HAP-1 (cell line): ENCODE results near the gene TTLL7.
"Not testable (repeated sequence)": the region's sequence is repeated elsewhere in the genome, so short reads cannot be mapped to it uniquely, and the experiment has no call there.

Source experiments
- DNase-seq, 2 experiments: peaks; one replicate each; pipeline ENCODE4 v3.0.0-alpha.2; 2016 to 2020; ENCODE audit warnings: low spot score in 2 of 2
- H3K27me3 ChIP-seq: fragments of 250-450 bp; sonication (Bioruptor Pico); 2 replicates; pipeline ENCODE4 v1.5.1; 2020; ENCODE audit warnings: low read depth, mild to moderate bottlenecking, moderate library complexity
- H3K36me3 ChIP-seq: fragments of 250-450 bp; sonication (Bioruptor Pico); replicated peaks from 2 replicates; pipeline ENCODE4 v1.5.1; 2020; ENCODE audit warnings: mild to moderate bottlenecking
- H3K4me1 ChIP-seq: fragments of 250-450 bp; sonication (Bioruptor Pico); 2 replicates; pipeline ENCODE4 v1.5.1; 2020; ENCODE audit warnings: mild to moderate bottlenecking
- H3K4me3 ChIP-seq: fragments of 250-450 bp; sonication (Bioruptor Pico); 2 replicates; pipeline ENCODE4 v1.5.1; 2020; ENCODE audit warnings: mild to moderate bottlenecking, moderate library complexity
- H3K9me3 ChIP-seq: fragments of 250-450 bp; sonication (Bioruptor Pico); 2 replicates; pipeline ENCODE4 v1.5.1; 2020; ENCODE audit warnings: mild to moderate bottlenecking, moderate library complexity
- in situ Hi-C: fragments of 300-500 bp; cut with MboI; formaldehyde crosslinking; loops from 3 replicates; pipeline ENCODE4 v1.14.3; 2020; ENCODE audit warnings: low sequenced_read_pairs, inconsistent platforms, mixed read lengths

The TTLL7 gene

GRCh38 chr1:83932693-83933092, 66.2 kb downstream of the TTLL7 start:
- in situ Hi-C loops, result no loop called here

GRCh38 chr1:83932281-83932680, 66.7 kb downstream of the TTLL7 start:
- H3K4me3 ChIP-seq, result no peak overlapping the region
- H3K9me3 ChIP-seq, result no peaks in the 10 kb centered on the region
- no peaks in the 10 kb centered on the region for H3K36me3 ChIP-seq
- peaks cover 18% of the 10 kb centered on the region for H3K4me1 ChIP-seq
- no peaks in the 10 kb centered on the region for H3K27me3 ChIP-seq
- DNase-seq, result no peak
- in situ Hi-C loops, result no loop called here

More at GRCh38 chr1:83932693-83933092, 66.2 kb downstream of the TTLL7 start:
- H3K4me1 ChIP-seq, result peaks cover 13% of the 10 kb centered on the region
- H3K36me3 ChIP-seq, result no peaks in the 10 kb centered on the region
- DNase-seq, result no peak
- no peaks in the 10 kb centered on the region for H3K27me3 ChIP-seq
- no peaks in the 10 kb centered on the region for H3K9me3 ChIP-seq
- no peak overlapping the region for H3K4me3 ChIP-seq

GRCh38 chr1:83931658-83932253, 67.2 kb downstream of the TTLL7 start:
- in situ Hi-C loops, result no loop called here
- peaks cover 21% of the 10 kb centered on the region for H3K4me1 ChIP-seq
- H3K27me3 ChIP-seq, result no peaks in the 10 kb centered on the region
- H3K9me3 ChIP-seq, result no peaks in the 10 kb centered on the region
- no peak overlapping the region for H3K4me3 ChIP-seq
- H3K36me3 ChIP-seq, result no peaks in the 10 kb centered on the region
- peak; percentile 30 to 55 for DNase-seq

- no peaks in the 10 kb centered on the region for H3K27me3 ChIP-seq
- no peaks in the 10 kb centered on the region for H3K36me3 ChIP-seq
- no peaks in the 10 kb centered on the region for H3K9me3 ChIP-seq
- in situ Hi-C loops, result no loop called here
- DNase-seq, result no peak
- H3K4me3 ChIP-seq, result no peak overlapping the region
- peaks cover 21% of the 10 kb centered on the region for H3K4me1 ChIP-seq
These were observed 69.7 kb downstream of the TTLL7 start for GRCh38 chr1:83929184-83929583.

- Histone ChIP-seq H3K36me3 (no peaks in the 10 kb centered on the region), H3K4me3 (no peak overlapping the region), H3K27me3 (no peaks in the 10 kb centered on the region), H3K4me1 (peaks cover 25% of the 10 kb centered on the region), H3K9me3 (no peaks in the 10 kb centered on the region)
- in situ Hi-C loops, result no loop called here
- no peak for DNase-seq
These were observed 70.5 kb downstream of the TTLL7 start for GRCh38 chr1:83928396-83928795.

- no peaks in the 10 kb centered on the region for H3K9me3 ChIP-seq
- no peak overlapping the region for H3K4me3 ChIP-seq
- no peaks in the 10 kb centered on the region for H3K36me3 ChIP-seq
- H3K27me3 ChIP-seq, result no peaks in the 10 kb centered on the region
- H3K4me1 ChIP-seq, result peaks cover 26% of the 10 kb centered on the region
- in situ Hi-C loops, result no loop called here
- DNase-seq, result peak in 1 of 2 experiments; percentile 10
These were observed 71.2 kb downstream of the TTLL7 start for GRCh38 chr1:83927701-83928100.

- no peaks in the 10 kb centered on the region for H3K9me3 ChIP-seq
- no peaks in the 10 kb centered on the region for H3K27me3 ChIP-seq
- no peak for DNase-seq
- peaks cover 26% of the 10 kb centered on the region for H3K4me1 ChIP-seq
- H3K4me3 ChIP-seq, result no peak overlapping the region
- H3K36me3 ChIP-seq, result no peaks in the 10 kb centered on the region
- in situ Hi-C loops, result no loop called here
These were observed 71.9 kb downstream of the TTLL7 start for GRCh38 chr1:83927061-83927460.

GRCh38 chr1:83923553-83923952, 75.4 kb downstream of the TTLL7 start:
- in situ Hi-C loops, result loop anchor here (25.0 kb wide), 4 partner anchors 189 to 839 kb away; no protein-coding TSS in a partner anchor
- peak in 1 of 2 experiments; percentile 13 for DNase-seq

GRCh38 chr1:83922431-83922830, 76.5 kb downstream of the TTLL7 start:
- in situ Hi-C loops, result loop anchor here (25.0 kb wide), 4 partner anchors 190 to 840 kb away; no protein-coding TSS in a partner anchor
- H3K9me3 ChIP-seq, result no peaks in the 10 kb centered on the region
- H3K27me3 ChIP-seq, result no peaks in the 10 kb centered on the region
- peaks cover 10% of the 10 kb centered on the region for H3K4me1 ChIP-seq
- DNase-seq, result no peak
- no peak overlapping the region for H3K4me3 ChIP-seq
- H3K36me3 ChIP-seq, result no peaks in the 10 kb centered on the region

More at GRCh38 chr1:83923553-83923952, 75.4 kb downstream of the TTLL7 start:
- no peak overlapping the region for H3K4me3 ChIP-seq
- no peaks in the 10 kb centered on the region for H3K27me3 ChIP-seq
- no peaks in the 10 kb centered on the region for H3K36me3 ChIP-seq
- peaks cover 20% of the 10 kb centered on the region for H3K4me1 ChIP-seq
- no peaks in the 10 kb centered on the region for H3K9me3 ChIP-seq

- DNase-seq, result no peak
- in situ Hi-C loops, result loop anchor here (25.0 kb wide), 4 partner anchors 192 to 842 kb away; no protein-coding TSS in a partner anchor
- no peak overlapping the region for H3K4me3 ChIP-seq
- no peaks in the 10 kb centered on the region for H3K27me3 ChIP-seq
- no peaks in the 10 kb centered on the region for H3K36me3 ChIP-seq
- H3K9me3 ChIP-seq, result no peaks in the 10 kb centered on the region
- 0 out of 2 replicates have a peak, but pooled peaks cover 6% of the 10 kb centered on the region for H3K4me1 ChIP-seq
These were observed 78.6 kb downstream of the TTLL7 start for GRCh38 chr1:83920320-83920719.

- DNase-seq, result no peak
- Histone ChIP-seq H3K27me3 (no peaks in the 10 kb centered on the region), H3K9me3 (no peaks in the 10 kb centered on the region), H3K4me3 (no peak overlapping the region), H3K36me3 (no peaks in the 10 kb centered on the region), H3K4me1 (0 out of 2 replicates have a peak, but pooled peaks cover 6% of the 10 kb centered on the region)
- in situ Hi-C loops, result loop anchor here (25.0 kb wide), 4 partner anchors 192 to 842 kb away; no protein-coding TSS in a partner anchor
These were observed 79.1 kb downstream of the TTLL7 start for GRCh38 chr1:83919872-83920271.

- no peak for DNase-seq
- Histone ChIP-seq H3K27me3 (no peaks in the 10 kb centered on the region), H3K9me3 (no peaks in the 10 kb centered on the region), H3K4me1 (0 out of 2 replicates have a peak, but pooled peaks cover 5% of the 10 kb centered on the region), H3K4me3 (no peak overlapping the region), H3K36me3 (no peaks in the 10 kb centered on the region)
- in situ Hi-C loops, result loop anchor here (25.0 kb wide), 4 partner anchors 194 to 844 kb away; no protein-coding TSS in a partner anchor
These were observed 80.1 kb downstream of the TTLL7 start for GRCh38 chr1:83918688-83919285.

GRCh38 chr1:83917959-83918358, 81.0 kb downstream of the TTLL7 start:
- H3K27me3 ChIP-seq, result no peaks in the 10 kb centered on the region
- in situ Hi-C loops, result loop anchor here (25.0 kb wide), 4 partner anchors 194 to 844 kb away; no protein-coding TSS in a partner anchor
- H3K4me3 ChIP-seq, result no peak overlapping the region
- DNase-seq, result no peak
- no peaks in the 10 kb centered on the region for H3K9me3 ChIP-seq
- H3K4me1 ChIP-seq, result no peaks in the 10 kb centered on the region
- no peaks in the 10 kb centered on the region for H3K36me3 ChIP-seq

GRCh38 chr1:83916094-83916493, 82.8 kb downstream of the TTLL7 start:
- not testable (repeated sequence) for H3K4me1 ChIP-seq, H3K9me3 ChIP-seq, H3K4me3 ChIP-seq, H3K27me3 ChIP-seq, DNase-seq, H3K36me3 ChIP-seq
- in situ Hi-C loops, result loop anchor here (25.0 kb wide), 4 partner anchors 196 to 846 kb away; no protein-coding TSS in a partner anchor
